GM18502 (cell line): ENCODE results near the gene NCAM2.

Experiments used
- ATAC-seq: cut with Tn5 transposase; IDR thresholded peaks from one replicate; pipeline ENCODE4 v1.9.1; 2021; ENCODE audit warnings: mild to moderate bottlenecking; ENCODE audit not compliant: unreplicated experiment, poor library complexity

NCAM2 gene

GRCh38 chr21:21286170-21286798, 288.1 kb downstream of the NCAM2 start:
- ATAC-seq: no peak

GRCh38 chr21:21290751-21291150, 292.5 kb downstream of the NCAM2 start:
- ATAC-seq: no peak

- ATAC-seq: no peak
These were observed 293.8 kb downstream of the NCAM2 start for GRCh38 chr21:21291883-21292569.

- no peak for ATAC-seq
These were observed 297.1 kb downstream of the NCAM2 start for GRCh38 chr21:21295303-21295702.

- no peak for ATAC-seq
These were observed 299.0 kb downstream of the NCAM2 start for GRCh38 chr21:21297211-21297610.

DNA sequence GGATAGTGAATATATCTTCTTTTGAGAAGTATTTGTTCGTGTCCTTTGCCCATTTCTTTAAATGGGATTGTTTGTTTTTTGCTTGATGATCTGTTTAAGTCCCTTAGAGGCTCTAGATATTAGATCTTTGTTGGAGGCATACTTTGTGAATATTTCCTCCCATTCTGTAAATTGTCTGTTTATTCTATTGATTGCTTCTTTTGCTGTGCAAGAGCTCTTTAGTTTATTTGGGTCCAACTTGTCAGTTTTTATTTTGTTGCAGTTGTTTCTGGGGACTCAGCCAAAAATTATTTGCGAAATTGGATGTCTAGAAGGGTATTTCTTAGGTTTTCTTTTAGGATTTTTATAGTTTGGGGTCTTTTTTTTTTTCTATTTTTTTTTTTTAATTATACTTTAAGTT, 302.8 kb downstream of the NCAM2 start:
- no peak for ATAC-seq

DNA sequence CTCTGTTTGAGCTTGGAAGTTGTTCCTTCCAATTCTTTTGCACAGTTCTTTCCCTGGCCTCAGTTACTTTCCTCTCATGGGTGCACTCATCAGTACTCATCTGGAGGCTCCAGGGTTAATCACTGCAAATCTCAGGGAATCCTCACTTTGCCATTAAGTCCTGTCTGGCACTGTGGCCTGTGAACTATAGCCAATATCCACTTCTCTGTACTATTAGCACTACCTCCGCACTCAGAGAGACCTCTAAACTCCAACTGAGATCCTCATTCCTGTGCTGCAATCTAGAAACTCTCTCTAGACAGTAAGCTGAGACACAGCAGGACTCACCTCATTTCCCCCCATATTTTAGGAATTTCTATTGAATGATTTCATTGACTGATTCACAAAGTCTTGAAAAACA, 311.3 kb downstream of the NCAM2 start:
- no peak for ATAC-seq

DNA sequence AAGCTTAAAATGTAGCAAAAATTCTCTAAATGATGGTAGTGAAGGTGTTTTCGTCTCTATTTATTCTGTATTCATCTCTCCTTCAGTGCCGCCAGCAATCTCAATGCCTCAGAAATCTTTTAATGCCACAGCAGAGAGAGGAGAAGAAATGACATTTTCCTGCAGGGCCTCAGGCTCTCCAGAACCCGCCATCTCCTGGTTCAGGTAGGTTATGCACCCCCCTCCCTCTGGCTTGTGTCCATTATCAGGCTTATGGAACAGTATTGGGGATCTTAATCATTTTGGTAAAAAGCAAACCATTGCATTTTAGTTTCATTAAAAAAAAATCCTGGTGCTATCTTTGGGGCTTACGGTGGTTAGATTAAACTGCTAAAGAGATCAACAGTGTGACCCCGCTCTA, 326.1 kb downstream of the NCAM2 start:
- ATAC-seq: no peak

DNA sequence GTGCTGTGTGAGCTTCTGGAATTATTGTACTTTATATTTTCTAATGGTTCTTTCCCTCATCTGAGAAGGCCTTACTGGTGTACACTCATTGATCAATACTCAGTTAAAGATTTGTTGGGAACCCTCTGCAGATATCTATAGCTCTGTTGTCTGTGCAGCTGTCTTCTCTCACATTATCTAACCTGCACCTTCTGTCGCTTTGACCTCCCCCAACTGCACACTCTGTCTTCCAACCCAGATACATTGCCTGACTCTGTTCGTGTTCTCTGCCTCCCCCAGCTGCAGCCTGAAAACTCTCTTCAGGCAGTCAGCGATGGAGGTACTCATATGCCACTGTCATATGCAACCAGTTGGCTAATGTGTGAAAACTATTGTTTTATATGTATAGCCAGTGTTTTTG, 334.3 kb downstream of the NCAM2 start:
- ATAC-seq: no peak

DNA sequence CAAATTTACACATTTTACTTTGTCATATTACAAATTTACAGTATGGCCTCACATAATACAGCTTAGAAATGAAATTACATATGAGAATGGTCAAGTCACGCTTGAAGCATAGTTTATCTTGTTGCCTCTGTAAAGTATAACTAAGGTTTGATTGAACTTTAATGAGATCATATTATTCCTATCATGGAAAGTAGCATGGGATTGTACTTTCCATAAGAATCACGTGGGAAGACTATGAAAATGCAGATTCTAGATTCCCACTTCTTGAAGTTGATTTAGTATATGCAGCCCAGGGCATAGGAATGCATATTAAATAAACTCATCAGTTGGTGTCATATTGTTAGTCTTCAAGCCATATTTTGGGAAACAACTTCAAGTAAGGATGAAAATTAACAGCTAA, 342.8 kb downstream of the NCAM2 start:
- no peak for ATAC-seq

- no peak for ATAC-seq
These were observed 347.1 kb downstream of the NCAM2 start for GRCh38 chr21:21345296-21345695.

DNA sequence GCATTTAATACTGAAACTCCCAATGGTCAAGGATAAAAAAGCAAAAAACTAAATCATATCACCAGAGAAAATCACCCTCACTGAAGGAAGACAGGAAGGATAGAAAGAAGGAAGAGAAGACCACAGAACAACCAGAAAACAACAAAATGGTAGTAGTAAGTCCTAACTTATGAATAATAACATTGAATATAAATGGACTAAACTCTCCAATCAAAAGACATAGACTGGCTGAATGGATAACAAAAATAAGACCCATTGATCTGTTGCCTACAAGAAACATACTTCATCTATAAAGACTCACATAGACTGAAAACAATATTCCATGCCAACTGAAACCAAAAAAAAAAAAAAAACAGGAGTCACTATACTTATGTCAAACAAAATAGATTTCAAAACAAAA, 347.7 kb downstream of the NCAM2 start:
- ATAC-seq: no peak

DNA sequence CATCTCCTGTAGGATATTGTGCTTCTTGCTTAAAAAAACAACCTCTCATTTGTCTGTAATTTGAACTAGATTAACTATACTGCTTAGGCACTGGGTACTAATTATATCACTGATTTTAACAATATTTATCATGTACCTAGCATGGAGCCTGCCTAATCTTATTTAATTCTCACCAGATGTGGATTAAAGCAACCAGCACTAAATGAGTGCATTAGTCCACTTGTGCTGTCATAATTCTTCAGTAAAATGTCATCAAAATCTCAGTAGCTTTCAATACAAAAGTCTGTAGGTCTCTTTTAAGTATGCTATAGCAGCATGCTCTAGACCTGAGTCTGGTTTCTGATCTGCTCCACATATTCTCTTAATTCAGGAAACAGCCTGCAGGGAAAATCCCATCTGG, 368.1 kb downstream of the NCAM2 start:
- no peak for ATAC-seq

DNA sequence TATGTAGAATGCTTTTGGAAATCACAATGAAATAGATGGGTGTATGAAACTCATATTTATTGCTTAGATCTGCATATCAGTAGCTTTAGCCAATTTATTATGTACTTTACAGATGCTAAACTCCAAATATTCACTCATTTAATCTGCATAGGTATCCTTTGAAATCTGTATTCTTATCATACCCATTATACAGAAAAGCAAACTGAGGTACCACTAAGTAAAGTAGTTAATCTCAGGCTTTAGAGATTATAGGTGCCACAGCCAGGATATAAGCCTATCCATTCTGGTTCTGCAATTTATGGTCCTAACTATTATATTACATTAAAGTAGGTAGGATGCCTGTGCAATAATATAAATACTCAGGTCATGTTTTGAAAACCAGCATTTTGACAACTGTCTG, 369.4 kb downstream of the NCAM2 start:
- no peak for ATAC-seq

- no peak for ATAC-seq
These were observed 375.8 kb downstream of the NCAM2 start for GRCh38 chr21:21373969-21374368.

DNA sequence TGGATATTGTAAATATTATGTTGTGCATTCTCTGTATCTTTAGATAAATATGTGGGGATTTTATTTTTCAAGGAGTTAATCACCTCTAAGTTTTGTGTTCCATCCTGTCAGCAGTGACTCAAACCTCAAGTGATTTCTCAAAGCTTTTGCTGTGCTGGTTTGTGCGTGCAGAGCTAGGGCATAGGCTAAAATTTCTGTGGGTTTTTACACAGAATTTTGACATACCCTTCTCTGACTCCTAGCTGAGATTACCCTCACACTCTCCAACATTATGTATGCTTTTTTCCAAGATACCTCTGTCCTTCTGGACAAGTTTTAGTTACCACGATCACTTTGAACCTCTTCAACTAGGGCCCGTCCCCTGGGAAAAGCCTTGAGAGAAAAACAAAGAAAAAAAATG, 384.9 kb downstream of the NCAM2 start:
- ATAC-seq: no peak

DNA sequence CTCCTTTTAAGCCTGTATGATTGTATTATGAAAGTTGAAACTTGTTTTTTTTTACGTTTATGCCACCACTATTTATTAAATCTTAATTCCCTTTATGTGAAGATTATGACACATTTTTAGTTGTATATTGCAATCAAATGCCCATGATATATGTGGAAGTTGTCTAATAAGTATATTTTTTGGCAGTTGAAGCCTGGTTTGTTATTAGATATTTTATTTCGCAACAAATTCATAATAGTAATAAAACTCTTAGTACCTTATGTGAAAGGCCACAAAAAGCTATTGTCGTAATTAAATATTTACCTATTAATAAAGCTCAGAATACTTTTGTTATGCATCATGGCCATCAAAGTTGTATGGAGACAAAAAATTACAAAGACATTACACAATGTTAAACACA, 386.8 kb downstream of the NCAM2 start:
- no peak for ATAC-seq

GRCh38 chr21:21385404-21385803, 387.2 kb downstream of the NCAM2 start:
- no peak for ATAC-seq

- ATAC-seq: no peak
These were observed 389.7 kb downstream of the NCAM2 start for GRCh38 chr21:21387916-21388315.

- ATAC-seq: no peak
These were observed 395.9 kb downstream of the NCAM2 start for GRCh38 chr21:21394064-21394463.

- ATAC-seq: no peak
These were observed 398.2 kb downstream of the NCAM2 start for GRCh38 chr21:21396424-21396823.

- no peak for ATAC-seq
These were observed 399.3 kb downstream of the NCAM2 start for GRCh38 chr21:21397464-21397863.
